KMS-11 (cell line): ENCODE data around the gene RAPGEF1.

Source experiments
- H2AFZ ChIP-seq: fragments of 200-600 bp; sonication (generic); 2 replicates; pipeline ENCODE4 v1.6.1; 2016; ENCODE audit warnings: antibody characterized with exemption, mixed run types, low read depth
- H3K27ac ChIP-seq: fragments of 200-600 bp; sonication (generic); 2 replicates; pipeline ENCODE4 v1.6.1; 2016; ENCODE audit warnings: mild to moderate bottlenecking, mixed run types
- H3K27me3 ChIP-seq: fragments of 200-600 bp; sonication (generic); 2 replicates; pipeline ENCODE4 v1.6.1; 2017; ENCODE audit warnings: mild to moderate bottlenecking, low read depth, mixed run types, moderate library complexity; ENCODE audit not compliant: insufficient read depth
- H3K36me3 ChIP-seq: fragments of 200-600 bp; sonication (generic); 2 replicates; pipeline ENCODE4 v1.6.1; 2017; ENCODE audit warnings: mild to moderate bottlenecking, mixed run types; ENCODE audit not compliant: insufficient read depth
- H3K4me1 ChIP-seq: fragments of 200-600 bp; sonication (generic); 2 replicates; pipeline ENCODE4 v1.6.1; 2016; ENCODE audit warnings: mild to moderate bottlenecking, low read depth, mixed run types; ENCODE audit not compliant: poor library complexity, severe bottlenecking
- H3K4me2 ChIP-seq: fragments of 200-600 bp; sonication (generic); 2 replicates; pipeline ENCODE4 v1.7.0; 2016; ENCODE audit warnings: mild to moderate bottlenecking, mixed run types
- H3K4me3 ChIP-seq: fragments of 200-600 bp; sonication (generic); IDR thresholded peaks from 2 replicates; pipeline ENCODE4 v1.6.1; 2017; ENCODE audit warnings: low read depth, low read length, mixed read lengths; ENCODE audit not compliant: insufficient read depth
- H3K79me2 ChIP-seq: fragments of 200-600 bp; sonication (generic); 2 replicates; pipeline ENCODE4 v1.6.1; 2016; ENCODE audit warnings: low read depth, mixed run types; ENCODE audit not compliant: insufficient read depth
- H3K9ac ChIP-seq: fragments of 200-600 bp; sonication (generic); 2 replicates; pipeline ENCODE4 v1.6.1; 2016; ENCODE audit warnings: mild to moderate bottlenecking, mixed run types
- H4K20me1 ChIP-seq: fragments of 200-600 bp; sonication (generic); 2 replicates; pipeline ENCODE4 v1.6.1; 2016; ENCODE audit warnings: mild to moderate bottlenecking, mixed run types; ENCODE audit not compliant: insufficient read depth
- TF ChIP-seq, protein P1 (sequence below): fragments of 200-600 bp; sonication (generic); conservative IDR thresholded peaks from 2 replicates; pipeline ENCODE4 v1.6.1; 2017; ENCODE audit warnings: low read depth, mild to moderate bottlenecking, antibody characterized with exemption, low read length, moderate library complexity, mixed read lengths

Gene RAPGEF1

DNA sequence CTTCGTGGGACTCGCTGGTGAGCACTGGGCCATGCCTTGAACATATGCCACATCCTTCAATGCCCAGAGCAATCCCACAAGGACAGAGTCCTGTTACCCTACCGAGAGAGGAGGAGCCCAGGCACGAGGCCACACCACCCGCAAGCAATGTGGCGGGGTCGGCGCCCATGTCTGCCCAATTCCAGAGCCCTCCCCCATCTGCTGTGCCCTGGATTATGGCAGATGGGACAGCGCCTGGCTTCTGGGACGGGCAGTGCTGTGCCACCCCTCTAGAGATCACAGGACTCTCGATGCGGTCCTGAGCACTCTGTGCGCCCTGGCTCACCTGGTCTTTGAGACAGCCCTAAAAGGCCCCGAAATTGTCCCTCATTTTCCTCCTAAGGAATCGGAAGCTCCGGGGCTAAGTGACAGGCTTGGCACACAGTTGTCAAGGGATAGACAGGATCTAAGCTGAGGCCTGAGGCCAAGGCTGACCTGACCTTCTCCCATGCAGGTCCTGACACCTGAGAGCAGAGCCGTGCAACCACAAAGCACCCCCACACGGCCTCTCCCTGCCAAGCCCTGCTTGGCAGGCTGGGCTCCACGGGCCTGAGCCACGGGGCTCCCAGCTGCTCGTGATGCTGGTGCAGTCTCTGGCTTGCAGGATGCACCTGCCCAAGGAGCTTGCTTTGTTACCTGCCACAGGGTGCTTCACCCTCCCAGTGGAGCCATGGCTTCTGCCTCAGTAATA is 145.8 kb downstream of the RAPGEF1 start:
- H3K36me3 ChIP-seq: peaks cover 4% of the 10 kb centered on the region; the same call in 1 of the 2 replicates
- no peaks in the 10 kb centered on the region for H3K4me1 ChIP-seq
- H3K4me3 ChIP-seq: no peak overlapping the region
- TF ChIP-seq, protein P1, sequence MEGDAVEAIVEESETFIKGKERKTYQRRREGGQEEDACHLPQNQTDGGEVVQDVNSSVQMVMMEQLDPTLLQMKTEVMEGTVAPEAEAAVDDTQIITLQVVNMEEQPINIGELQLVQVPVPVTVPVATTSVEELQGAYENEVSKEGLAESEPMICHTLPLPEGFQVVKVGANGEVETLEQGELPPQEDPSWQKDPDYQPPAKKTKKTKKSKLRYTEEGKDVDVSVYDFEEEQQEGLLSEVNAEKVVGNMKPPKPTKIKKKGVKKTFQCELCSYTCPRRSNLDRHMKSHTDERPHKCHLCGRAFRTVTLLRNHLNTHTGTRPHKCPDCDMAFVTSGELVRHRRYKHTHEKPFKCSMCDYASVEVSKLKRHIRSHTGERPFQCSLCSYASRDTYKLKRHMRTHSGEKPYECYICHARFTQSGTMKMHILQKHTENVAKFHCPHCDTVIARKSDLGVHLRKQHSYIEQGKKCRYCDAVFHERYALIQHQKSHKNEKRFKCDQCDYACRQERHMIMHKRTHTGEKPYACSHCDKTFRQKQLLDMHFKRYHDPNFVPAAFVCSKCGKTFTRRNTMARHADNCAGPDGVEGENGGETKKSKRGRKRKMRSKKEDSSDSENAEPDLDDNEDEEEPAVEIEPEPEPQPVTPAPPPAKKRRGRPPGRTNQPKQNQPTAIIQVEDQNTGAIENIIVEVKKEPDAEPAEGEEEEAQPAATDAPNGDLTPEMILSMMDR: no peak
- H2AFZ ChIP-seq: no peak overlapping the region
- H3K27me3 ChIP-seq: no peaks in the 10 kb centered on the region
- H3K79me2 ChIP-seq: no peaks in the 10 kb centered on the region
- no peaks in the 10 kb centered on the region for H4K20me1 ChIP-seq
- H3K9ac ChIP-seq: no peak overlapping the region
- H3K27ac ChIP-seq: no peak overlapping the region
- no peak overlapping the region for H3K4me2 ChIP-seq

DNA sequence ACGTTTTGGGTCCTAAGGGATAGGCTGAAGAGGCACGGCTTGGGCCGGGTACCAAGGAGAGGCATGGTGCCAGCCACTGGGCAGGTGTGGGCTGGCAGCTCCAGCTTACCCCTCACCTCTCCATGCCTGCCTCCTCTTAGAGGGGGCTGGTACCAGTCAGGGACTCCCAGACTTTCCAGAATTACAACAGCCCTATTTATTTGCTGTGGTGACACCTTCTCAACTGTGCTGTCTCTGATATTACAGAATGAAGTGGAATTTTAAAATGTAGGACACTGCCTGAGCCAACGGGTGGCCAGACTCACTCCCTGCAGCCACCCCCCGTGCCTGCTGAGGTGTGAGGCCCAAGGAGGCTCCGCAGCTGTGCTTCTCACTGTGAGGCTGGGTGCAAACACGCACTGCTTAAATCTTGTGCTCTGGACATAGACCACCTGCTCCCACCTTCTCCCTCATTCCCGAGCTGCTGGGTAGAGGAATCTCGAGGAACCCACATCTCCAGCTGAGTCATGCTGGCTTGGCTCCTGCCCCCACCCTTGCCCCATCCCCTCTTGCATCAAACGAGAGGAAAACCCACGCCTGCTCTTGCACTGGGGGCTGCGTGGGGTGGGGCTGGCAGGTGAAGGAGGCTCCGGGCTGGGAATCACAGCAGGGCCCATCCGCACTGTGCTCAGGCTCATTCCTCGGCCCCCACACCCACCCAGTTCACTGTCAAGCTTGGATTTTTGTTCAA is 146.6 kb downstream of the RAPGEF1 start:
- Histone ChIP-seq H3K27ac (no peak overlapping the region), H4K20me1 (no peaks in the 10 kb centered on the region), H3K36me3 (peaks cover under 1% of the 10 kb centered on the region; the same call in 1 of the 2 replicates), H3K9ac (no peak overlapping the region), H2AFZ (no peak overlapping the region), H3K4me3 (no peak overlapping the region), H3K4me1 (no peaks in the 10 kb centered on the region), H3K27me3 (no peaks in the 10 kb centered on the region), H3K79me2 (no peaks in the 10 kb centered on the region), H3K4me2 (no peak overlapping the region)
- TF ChIP-seq, protein P1: no peak

DNA sequence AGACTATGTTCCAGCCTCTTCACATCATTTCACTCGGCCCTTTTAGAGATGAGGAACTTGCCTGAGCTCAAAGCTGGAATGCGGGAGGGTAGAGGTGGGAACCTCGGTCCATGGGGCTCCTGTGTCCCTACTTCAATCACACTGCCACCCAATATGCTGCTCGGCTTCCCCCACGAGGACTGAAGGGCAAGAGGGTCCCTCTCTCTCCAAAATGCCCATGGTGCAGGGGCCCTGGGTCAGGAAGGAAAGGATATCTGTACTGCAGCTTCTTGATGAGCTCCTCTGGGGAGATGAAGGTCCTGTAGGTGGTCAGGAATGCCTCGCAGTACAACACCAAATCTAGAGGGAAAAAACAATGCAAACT is 148.0 kb downstream of the RAPGEF1 start:
- no peaks in the 10 kb centered on the region; the same call in 1 of the 2 replicates for H3K36me3 ChIP-seq

DNA sequence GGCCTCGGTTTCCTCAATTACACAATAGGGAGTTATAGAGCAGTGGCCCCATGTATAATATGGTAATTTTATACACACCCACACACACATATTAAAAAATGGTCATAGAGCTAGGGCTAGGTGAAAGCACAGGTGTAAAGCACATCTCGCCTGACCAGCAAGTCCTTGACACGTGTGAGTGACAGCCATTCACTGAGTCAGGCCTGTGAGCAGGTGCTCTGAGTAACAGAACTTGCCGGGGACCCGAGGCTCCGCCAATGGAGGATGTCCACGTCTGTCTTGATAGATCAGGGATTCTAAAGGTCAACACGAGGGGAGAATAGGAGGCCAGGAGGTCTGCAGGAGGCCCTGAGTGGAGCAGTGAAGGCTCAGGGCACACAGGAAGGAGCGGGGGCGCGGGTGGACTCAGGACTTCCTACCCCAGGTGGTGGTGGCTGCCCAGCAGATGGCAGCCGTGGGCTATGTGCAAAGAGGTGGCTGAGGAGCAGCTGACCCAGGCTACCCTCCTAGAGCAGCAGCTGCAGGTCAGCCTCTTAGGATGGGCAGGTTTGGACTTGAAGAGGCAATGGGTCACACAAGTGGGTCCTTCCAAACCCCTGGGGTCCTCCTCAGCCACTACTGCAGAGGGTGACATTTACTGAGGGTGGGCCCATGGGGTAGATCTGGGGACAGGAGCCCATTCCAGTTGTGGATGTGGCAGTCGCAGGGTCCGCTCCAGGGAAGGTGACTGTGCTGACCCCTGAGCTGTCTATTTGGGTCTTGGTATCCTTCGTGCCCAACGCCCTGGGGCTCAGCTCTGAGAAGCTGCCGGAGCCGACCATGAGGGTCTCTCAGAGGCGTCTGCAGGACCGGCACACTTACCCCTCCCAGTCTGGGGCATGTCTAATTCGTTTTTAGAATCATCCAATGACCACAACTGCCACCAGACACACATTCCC is 148.7 kb downstream of the RAPGEF1 start:
- no peak overlapping the region for H2AFZ ChIP-seq
- H3K79me2 ChIP-seq: no peaks in the 10 kb centered on the region
- no peak overlapping the region for H3K9ac ChIP-seq
- no peaks in the 10 kb centered on the region for H4K20me1 ChIP-seq
- TF ChIP-seq, protein P1: peak; percentile 71
- H3K27me3 ChIP-seq: no peaks in the 10 kb centered on the region
- no peaks in the 10 kb centered on the region; the same call in 1 of the 2 replicates for H3K36me3 ChIP-seq
- H3K4me3 ChIP-seq: no peak overlapping the region
- no peak overlapping the region for H3K27ac ChIP-seq
- no peak overlapping the region for H3K4me2 ChIP-seq
- no peaks in the 10 kb centered on the region for H3K4me1 ChIP-seq

More for the DNA sequence above, 148.0 kb downstream of the RAPGEF1 start:
- Histone ChIP-seq H3K4me1 (no peaks in the 10 kb centered on the region), H3K4me2 (no peak overlapping the region), H3K9ac (no peak overlapping the region), H3K27me3 (no peaks in the 10 kb centered on the region), H4K20me1 (no peaks in the 10 kb centered on the region), H3K79me2 (no peaks in the 10 kb centered on the region), H3K27ac (no peak overlapping the region), H3K4me3 (no peak overlapping the region), H2AFZ (no peak overlapping the region)
- TF ChIP-seq, protein P1: no peak
